DND-41 (cell line): ENCODE data around the gene TMA7.

Experiments
- ATAC-seq: fragments of 200-7000 bp; cut with Tn5 transposase; 3 replicates; pipeline ENCODE4 v1.9.1; 2021; ENCODE audit warnings: low read depth; ENCODE audit not compliant: insufficient read depth
- DNase-seq: peaks from one replicate; pipeline ENCODE4 v3.0.0-alpha.2; 2020
- H2AFZ ChIP-seq: 2 replicates; pipeline ENCODE4 v1.6.0; 2012; ENCODE audit warnings: low read depth, low read length
- H3K27ac ChIP-seq: 2 replicates; pipeline ENCODE4 v1.5.1; 2012; ENCODE audit warnings: low read length, inconsistent platforms
- H3K27me3 ChIP-seq: fragments of 200-600 bp; sonication (generic); 2 replicates; pipeline ENCODE4 v1.6.0; 2012; ENCODE audit warnings: low read length, mild to moderate bottlenecking, inconsistent platforms; ENCODE audit not compliant: insufficient read depth, poor library complexity
- H3K36me3 ChIP-seq: 2 replicates; pipeline ENCODE4 v1.5.1; 2012; ENCODE audit warnings: low read length, inconsistent platforms; ENCODE audit not compliant: insufficient read depth
- H3K4me1 ChIP-seq: 2 replicates; pipeline ENCODE4 v1.5.1; 2012; ENCODE audit warnings: mild to moderate bottlenecking, low read length; ENCODE audit not compliant: insufficient read depth
- H3K4me2 ChIP-seq: 2 replicates; pipeline ENCODE4 v1.6.0; 2012; ENCODE audit warnings: mild to moderate bottlenecking, moderate library complexity, low read length, inconsistent platforms; ENCODE audit not compliant: insufficient read depth
- H3K4me3 ChIP-seq, 2 experiments: fragments of 200-600 bp in 1 of 2; shearing (Covaris generic) in 1 of 2; 2 replicates each; pipeline ENCODE4 v1.5.1; 2012 to 2016; ENCODE audit warnings: inconsistent platforms in 2 of 2, low read length in 2 of 2, mild to moderate bottlenecking in 2 of 2, low read depth in 1 of 2, moderate library complexity in 1 of 2
- H3K79me2 ChIP-seq: 2 replicates; pipeline ENCODE4 v1.6.0; 2012; ENCODE audit warnings: low read length, inconsistent platforms; ENCODE audit not compliant: insufficient read depth
- H3K9ac ChIP-seq: 2 replicates; pipeline ENCODE4 v1.6.0; 2012; ENCODE audit warnings: low read depth, mild to moderate bottlenecking, inconsistent platforms, low read length, moderate library complexity
- H3K9me3 ChIP-seq: 2 replicates; pipeline ENCODE4 v1.5.1; 2012; ENCODE audit warnings: low read length, moderate library complexity, mild to moderate bottlenecking, inconsistent platforms; ENCODE audit not compliant: insufficient read depth, severe bottlenecking
- H4K20me1 ChIP-seq: 2 replicates; pipeline ENCODE4 v1.6.0; 2012; ENCODE audit warnings: low read length; ENCODE audit not compliant: insufficient read depth
- CTCF ChIP-seq: IDR thresholded peaks from 2 replicates; pipeline ENCODE4 v1.5.1; 2012; ENCODE audit warnings: borderline replicate concordance, low read length, moderate library complexity, mild to moderate bottlenecking; ENCODE audit not compliant: poor library complexity, severe bottlenecking; ENCODE audit errors: extremely low read depth
- EZH2 ChIP-seq: IDR thresholded peaks from 3 replicates; pipeline ENCODE4 v1.6.1; 2012; ENCODE audit warnings: borderline replicate concordance, low read depth, mild to moderate bottlenecking, moderate library complexity, low read length, inconsistent platforms; ENCODE audit not compliant: severe bottlenecking

Gene TMA7

GRCh38 chr3:48469046-48469915 is 29.2 kb downstream of the TMA7 start:
- Histone ChIP-seq H3K4me3 (no peak overlapping the region), H3K27me3 (no peaks in the 10 kb centered on the region), H3K9me3 (no peaks in the 10 kb centered on the region), H3K4me1 (peaks cover 78% of the 10 kb centered on the region), H2AFZ (no peak overlapping the region), H4K20me1 (peaks cover 24% of the 10 kb centered on the region; the same call in 1 of the 2 replicates), H3K27ac (peak overlapping the region; percentile 43; the same call in 1 of the 2 replicates), H3K4me2 (peak overlapping the region; percentile 35), H3K79me2 (peaks cover 69% of the 10 kb centered on the region), H3K36me3 (peaks cover 49% of the 10 kb centered on the region), H3K9ac (peak overlapping the region; percentile 20; the same call in 1 of the 2 replicates)
- TF ChIP-seq CTCF (no peak), EZH2 (no peak)
- DNase-seq (no peak), ATAC-seq (no peak)

GRCh38 chr3:48470286-48470685 is 30.2 kb downstream of the TMA7 start:
- Histone ChIP-seq H3K9ac (peak overlapping the region; percentile 20), H3K4me1 (peaks cover 75% of the 10 kb centered on the region), H3K27ac (peak overlapping the region; percentile 43; the same call in 1 of the 2 replicates), H4K20me1 (peaks cover 24% of the 10 kb centered on the region; the same call in 1 of the 2 replicates), H2AFZ (no peak overlapping the region), H3K4me2 (peak overlapping the region; percentile 33), H3K36me3 (peaks cover 45% of the 10 kb centered on the region), H3K27me3 (no peaks in the 10 kb centered on the region), H3K79me2 (peaks cover 69% of the 10 kb centered on the region), H3K9me3 (no peaks in the 10 kb centered on the region), H3K4me3 (no peak overlapping the region)
- TF ChIP-seq EZH2: no peak
- TF ChIP-seq CTCF: no peak
- ATAC-seq: no peak
- DNase-seq: no peak

- TF ChIP-seq EZH2 (no peak), CTCF (no peak)
- DNase-seq (no peak), ATAC-seq (peak; percentile 64)
- peaks cover 29% of the 10 kb centered on the region for H3K36me3 ChIP-seq
- H2AFZ ChIP-seq: peak overlapping the region; percentile 78
- H3K4me2 ChIP-seq: peak overlapping the region; percentile 83
- H4K20me1 ChIP-seq: peaks cover 21% of the 10 kb centered on the region
- no peaks in the 10 kb centered on the region for H3K9me3 ChIP-seq
- peaks cover 49% of the 10 kb centered on the region for H3K79me2 ChIP-seq
- no peaks in the 10 kb centered on the region for H3K27me3 ChIP-seq
- H3K4me3 ChIP-seq: peak overlapping the region; percentile 53 to 86
- peak overlapping the region; percentile 85 for H3K9ac ChIP-seq
- peaks cover 53% of the 10 kb centered on the region for H3K4me1 ChIP-seq
- peak overlapping the region; percentile 93 for H3K27ac ChIP-seq
Measured at GRCh38 chr3:48472673-48472922, 32.5 kb downstream of the TMA7 start.
